LNCaP clone FGC (cell line): Measurements from ENCODE around the gene BRDT.

Experiments
- DNase-seq: peaks from one replicate; pipeline ENCODE4 v3.0.0-alpha.2; 2011; ENCODE audit warnings: low read depth
- H3K4me3 ChIP-seq: 2 replicates; pipeline ENCODE4 v1.5.1; 2011; ENCODE audit warnings: mild to moderate bottlenecking, low read depth, low read length, control low read depth
- TF ChIP-seq, protein P1 (sequence below): IDR thresholded peaks from 2 replicates; pipeline ENCODE4 v1.5.1; 2012; ENCODE audit warnings: mild to moderate bottlenecking; ENCODE audit not compliant: control insufficient read depth, insufficient read depth; ENCODE audit errors: extremely low read depth

The BRDT gene

DNA sequence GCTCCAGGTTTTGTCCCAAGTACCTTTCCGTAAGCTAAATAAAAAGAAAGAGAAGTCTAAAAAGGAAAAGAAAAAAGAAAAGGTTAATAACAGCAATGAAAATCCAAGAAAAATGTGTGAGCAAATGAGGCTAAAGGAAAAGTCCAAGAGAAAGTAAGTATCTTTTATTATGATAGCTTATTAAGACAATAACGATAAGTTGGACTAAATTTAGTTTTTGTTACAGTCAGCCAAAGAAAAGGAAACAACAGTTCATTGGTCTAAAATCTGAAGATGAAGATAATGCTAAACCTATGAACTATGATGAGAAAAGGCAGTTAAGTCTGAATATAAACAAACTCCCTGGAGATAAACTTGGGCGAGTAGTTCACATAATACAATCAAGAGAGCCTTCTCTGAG is 31.5 kb downstream of the BRDT start:
- DNase-seq = no peak
- H3K4me3 ChIP-seq = no peak overlapping the region
- TF ChIP-seq, protein P1, sequence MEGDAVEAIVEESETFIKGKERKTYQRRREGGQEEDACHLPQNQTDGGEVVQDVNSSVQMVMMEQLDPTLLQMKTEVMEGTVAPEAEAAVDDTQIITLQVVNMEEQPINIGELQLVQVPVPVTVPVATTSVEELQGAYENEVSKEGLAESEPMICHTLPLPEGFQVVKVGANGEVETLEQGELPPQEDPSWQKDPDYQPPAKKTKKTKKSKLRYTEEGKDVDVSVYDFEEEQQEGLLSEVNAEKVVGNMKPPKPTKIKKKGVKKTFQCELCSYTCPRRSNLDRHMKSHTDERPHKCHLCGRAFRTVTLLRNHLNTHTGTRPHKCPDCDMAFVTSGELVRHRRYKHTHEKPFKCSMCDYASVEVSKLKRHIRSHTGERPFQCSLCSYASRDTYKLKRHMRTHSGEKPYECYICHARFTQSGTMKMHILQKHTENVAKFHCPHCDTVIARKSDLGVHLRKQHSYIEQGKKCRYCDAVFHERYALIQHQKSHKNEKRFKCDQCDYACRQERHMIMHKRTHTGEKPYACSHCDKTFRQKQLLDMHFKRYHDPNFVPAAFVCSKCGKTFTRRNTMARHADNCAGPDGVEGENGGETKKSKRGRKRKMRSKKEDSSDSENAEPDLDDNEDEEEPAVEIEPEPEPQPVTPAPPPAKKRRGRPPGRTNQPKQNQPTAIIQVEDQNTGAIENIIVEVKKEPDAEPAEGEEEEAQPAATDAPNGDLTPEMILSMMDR = no peak

DNA sequence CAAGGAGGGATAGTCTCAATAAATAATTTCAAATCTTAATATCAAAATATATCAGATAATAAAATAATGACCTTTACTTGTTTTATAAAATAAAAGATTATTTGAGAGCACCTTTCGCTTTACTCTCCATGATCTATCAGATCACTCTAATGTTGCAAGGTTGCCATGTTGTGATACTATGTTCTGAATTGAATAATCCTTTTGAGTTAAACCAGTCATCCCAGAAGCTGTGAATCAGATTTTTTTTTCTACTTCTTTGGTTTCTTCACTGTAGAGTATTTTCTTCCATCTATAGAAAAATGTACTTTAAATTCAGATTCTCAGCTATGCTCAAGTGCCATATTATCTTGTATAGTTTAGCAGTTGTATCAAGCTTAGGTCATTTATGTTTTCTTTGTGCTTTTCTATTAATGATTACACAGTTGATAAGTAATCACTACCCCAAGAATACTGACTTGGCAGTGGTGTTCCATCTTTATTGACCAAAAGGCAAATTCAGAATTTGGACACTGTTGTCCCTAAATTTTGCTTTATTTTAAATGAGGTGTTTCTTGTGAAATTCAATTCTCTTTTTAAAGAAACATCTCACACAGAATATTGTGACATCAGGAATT is 32.9 kb downstream of the BRDT start:
- H3K4me3 ChIP-seq = no peak overlapping the region
- TF ChIP-seq, protein P1 = no peak
- no peak for DNase-seq

DNA sequence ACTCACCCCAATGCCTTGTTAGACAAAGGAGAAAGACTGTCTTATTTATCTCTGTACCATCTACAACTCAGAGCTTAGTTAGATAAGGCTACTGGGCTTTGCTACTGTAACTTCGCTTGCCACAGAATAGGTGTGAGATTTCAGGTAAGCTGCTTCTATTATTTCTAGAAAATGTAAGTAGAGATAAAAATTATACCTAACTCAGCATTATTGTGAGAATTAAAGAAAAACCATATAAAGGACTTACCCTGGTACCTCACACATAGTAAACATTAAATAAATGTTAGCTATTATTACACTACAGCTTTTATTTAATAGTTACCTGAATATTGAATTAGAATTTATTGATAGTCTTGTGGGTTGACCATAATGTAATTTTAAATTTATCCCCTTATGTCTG is 44.1 kb downstream of the BRDT start:
- TF ChIP-seq, protein P1 = no peak
- no peak for DNase-seq
- no peak overlapping the region for H3K4me3 ChIP-seq

DNA sequence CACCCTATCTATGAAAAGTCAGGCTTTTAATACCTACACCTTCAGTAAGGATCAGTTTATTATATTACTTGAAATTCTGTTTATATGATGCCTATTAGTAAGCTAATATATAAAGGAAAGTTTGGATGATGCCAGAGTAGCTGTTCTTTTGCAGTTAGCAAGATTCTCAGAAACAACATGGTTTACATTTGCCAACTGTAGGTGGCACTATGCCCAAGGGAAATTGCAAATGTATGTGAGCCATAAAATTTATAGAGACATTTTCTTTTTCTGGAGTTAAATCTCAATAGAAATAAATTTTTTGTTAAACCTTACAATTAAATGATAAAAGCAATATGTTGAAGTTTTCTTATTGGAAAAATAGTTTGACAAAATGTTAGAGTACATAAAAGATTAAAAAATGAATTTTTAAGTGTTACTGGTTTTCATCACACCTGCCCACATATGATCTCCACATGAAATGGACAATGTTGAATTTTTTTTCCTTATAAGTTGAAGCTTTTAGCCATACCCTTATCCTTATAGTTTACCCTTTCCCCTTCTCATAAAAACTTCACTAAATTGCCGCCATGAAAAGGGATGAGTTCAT is 48.5 kb downstream of the BRDT start:
- H3K4me3 ChIP-seq = no peak overlapping the region
- TF ChIP-seq, protein P1 = peak; percentile 75
- peak; percentile 65 for DNase-seq

DNA sequence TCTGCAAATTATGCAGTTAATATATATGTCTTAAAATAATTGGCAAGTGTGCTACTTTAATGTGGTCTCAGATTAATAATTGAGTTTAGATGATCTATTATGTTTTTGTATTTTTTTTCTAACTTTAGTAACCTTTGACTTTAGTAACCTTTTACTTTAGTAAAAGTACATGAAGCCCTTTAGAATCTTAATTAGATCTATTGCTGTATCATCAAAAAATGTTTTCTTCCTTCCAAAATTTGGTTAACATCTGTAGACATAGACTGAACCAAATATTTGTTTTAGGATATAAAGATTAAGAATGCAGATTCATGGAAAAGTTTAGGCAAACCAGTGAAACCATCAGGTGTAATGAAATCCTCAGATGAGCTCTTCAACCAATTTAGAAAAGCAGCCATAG is 54.9 kb downstream of the BRDT start:
- TF ChIP-seq, protein P1 = no peak
- peak; percentile 50 for DNase-seq
- H3K4me3 ChIP-seq = no peak overlapping the region

DNA sequence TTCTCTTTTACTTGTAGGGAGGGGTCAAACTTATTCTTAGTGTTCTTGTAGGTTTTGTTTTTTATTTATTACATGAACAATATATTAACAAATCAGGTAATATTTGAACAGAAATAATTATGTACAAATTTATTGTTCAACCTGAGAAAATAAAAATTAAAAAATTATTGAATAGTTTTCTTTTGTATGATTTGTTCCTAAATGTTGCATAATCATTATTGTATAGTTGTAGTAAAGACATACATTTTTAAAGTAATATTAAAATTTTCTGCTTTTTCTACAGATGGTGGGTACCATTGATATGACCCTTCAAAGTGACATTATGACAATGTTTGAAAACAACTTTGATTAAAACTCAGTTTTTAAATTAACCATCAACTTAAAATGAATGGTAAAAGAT is 64.7 kb downstream of the BRDT start:
- TF ChIP-seq, protein P1 = no peak
- DNase-seq = no peak
- no peak overlapping the region for H3K4me3 ChIP-seq
